Endothelial cell of umbilical vein (primary cell): ENCODE measurements around the gene ITPRID2. TPM values are rescaled to one million over a fixed set of nuclear protein-coding genes. Genes with fewer than 3 reads are reported as not detected.

Experiments
- BruUV-seq: library from RNA; stranded (reverse); fragments of 400-500 nt; replicated peaks from 2 replicates; lab custom pipeline; 2021; lab: Mats Ljungman, UMichigan
- CTCF ChIA-PET: fragments of 300-600, 350-600 bp; sonication (Branson Sonifier 250); formaldehyde crosslinking; loops from one replicate; lab custom pipeline; 2021; ENCODE audit warnings: antibody characterized with exemption, inconsistent platforms; lab: Charles Lee
- POLR2A ChIA-PET: fragments of 300-600, 350-600 bp; sonication (Branson Sonifier 250); formaldehyde crosslinking; loops from one replicate; lab custom pipeline; 2021; ENCODE audit warnings: antibody characterized with exemption, inconsistent platforms; lab: Charles Lee
- DNase-seq: peaks from one replicate; pipeline ENCODE4 v3.0.0-alpha.2; 2011; ENCODE audit warnings: low read depth, low spot score
- FAIRE-seq: peaks from 2 replicates; lab custom pipeline; 2011; peaks lifted over from hg19 to GRCh38; lab: Jason Lieb, UNC
- H2AFZ ChIP-seq: 2 replicates; pipeline ENCODE4 v1.6.0; 2012; ENCODE audit warnings: low read depth, low read length, control low read depth, inconsistent platforms
- H3K27ac ChIP-seq: 2 replicates; pipeline ENCODE4 v1.5.1; 2011; ENCODE audit warnings: low read depth, mild to moderate bottlenecking, control low read depth, low read length, moderate library complexity; ENCODE audit not compliant: insufficient read depth
- H3K27me3 ChIP-seq, 2 experiments: 2 replicates each; pipeline versions ENCODE4 v1.6.0 to v1.6.1; 2011; ENCODE audit warnings: low read length in 2 of 2, mixed read lengths in 1 of 2; ENCODE audit not compliant: control insufficient read depth in 2 of 2, insufficient read depth in 2 of 2
- H3K36me3 ChIP-seq, 2 experiments: 2 replicates in 1 of 2; 3 replicates in 1 of 2; pipeline ENCODE4 v1.5.1; 2011; ENCODE audit warnings: low read length in 2 of 2, mild to moderate bottlenecking in 1 of 2, moderate library complexity in 1 of 2; ENCODE audit not compliant: control insufficient read depth in 2 of 2, insufficient read depth in 2 of 2; ENCODE audit errors: extremely low read depth in 1 of 2
- H3K4me1 ChIP-seq: 3 replicates; pipeline ENCODE4 v1.5.1; 2011; ENCODE audit warnings: mild to moderate bottlenecking, low read length; ENCODE audit not compliant: control insufficient read depth, insufficient read depth; ENCODE audit errors: extremely low read depth
- H3K4me2 ChIP-seq: 2 replicates; pipeline ENCODE4 v1.6.1; 2011; ENCODE audit warnings: low read length, control low read depth, mixed read lengths; ENCODE audit not compliant: insufficient read depth
- H3K4me3 ChIP-seq, 3 experiments: fragments of 200-600 bp in 1 of 3; sonication (generic), shearing (Covaris generic) in 1 of 3; replicated peaks in 1 of 3; 2 replicates each; pipeline ENCODE4 v1.5.1; 2011 to 2016; ENCODE audit warnings: control low read depth in 3 of 3, low read length in 3 of 3, mild to moderate bottlenecking in 2 of 3, inconsistent platforms in 1 of 3, low read depth in 1 of 3, moderate library complexity in 1 of 3; ENCODE audit not compliant: insufficient read depth in 1 of 3
- H3K79me2 ChIP-seq: 2 replicates; pipeline ENCODE4 v1.6.0; 2012; ENCODE audit warnings: low read length, inconsistent platforms; ENCODE audit not compliant: control insufficient read depth, insufficient read depth
- H3K9ac ChIP-seq: replicated peaks from 2 replicates; pipeline ENCODE3; 2011; ENCODE audit warnings: low read length, control low read depth; ENCODE audit not compliant: insufficient read depth; ENCODE audit errors: extremely low read depth
- H3K9me1 ChIP-seq: replicated peaks from 3 replicates; pipeline ENCODE4 v1.6.0; 2011; ENCODE audit warnings: mild to moderate bottlenecking, low read length; ENCODE audit not compliant: control insufficient read depth, insufficient read depth; ENCODE audit errors: extremely low read depth
- H3K9me3 ChIP-seq: replicated peaks from 2 replicates; pipeline ENCODE4 v1.5.1; 2012; ENCODE audit warnings: low read length, inconsistent platforms; ENCODE audit not compliant: control insufficient read depth, insufficient read depth
- H4K20me1 ChIP-seq: replicated peaks from 2 replicates; pipeline ENCODE3; 2011; ENCODE audit warnings: mild to moderate bottlenecking, low read length; ENCODE audit not compliant: control insufficient read depth, insufficient read depth; ENCODE audit errors: extremely low read depth
- EZH2 ChIP-seq: IDR thresholded peaks from 2 replicates; pipeline ENCODE4 v1.6.1; 2012; ENCODE audit warnings: borderline replicate concordance, low read depth, mild to moderate bottlenecking, moderate library complexity, low read length, inconsistent platforms; ENCODE audit not compliant: severe bottlenecking
- FOS ChIP-seq: IDR thresholded peaks from 2 replicates; pipeline ENCODE4 v1.6.1; 2011; ENCODE audit warnings: mild to moderate bottlenecking, low read length, moderate library complexity, borderline replicate concordance; ENCODE audit not compliant: insufficient read depth
- GATA2 ChIP-seq: IDR thresholded peaks from 2 replicates; pipeline ENCODE4 v1.7.0; 2011; ENCODE audit warnings: low read depth, mild to moderate bottlenecking, moderate library complexity, mixed read lengths, low read length; ENCODE audit not compliant: insufficient read length, insufficient read depth
- JUN ChIP-seq: IDR thresholded peaks from 2 replicates; pipeline ENCODE4 v1.6.1; 2011; ENCODE audit warnings: borderline replicate concordance, low read depth; ENCODE audit not compliant: insufficient read length, insufficient read depth
- MYC ChIP-seq: IDR thresholded peaks from one replicate; pipeline ENCODE4 v1.6.1; 2011; ENCODE audit warnings: mild to moderate bottlenecking, low read depth, low read length
- POLR2A ChIP-seq: IDR thresholded peaks from 2 replicates; pipeline ENCODE4 v1.6.1; 2012; ENCODE audit warnings: low read depth, mild to moderate bottlenecking, control low read depth, low read length
- POLR2AphosphoS5 ChIP-seq: IDR thresholded peaks from 2 replicates; pipeline ENCODE4 v1.6.1; 2012; ENCODE audit warnings: low read depth, mild to moderate bottlenecking, control low read depth, low read length, moderate library complexity; ENCODE audit not compliant: insufficient read depth
- dilution Hi-C: fragments of 300-500 bp; cut with MboI; formaldehyde crosslinking; loops from one replicate; pipeline ENCODE4 v1.15.0; 2019; ENCODE audit warnings: low sequenced_read_pairs; ENCODE audit not compliant: extremely low pct_ligation_motif_present
- intact Hi-C: fragments of 100-400 bp; cut with micrococcal nuclease; formaldehyde crosslinking; loops from one replicate; pipeline ENCODE4 v1.10.0; 2022
- polyA plus RNA-seq, 4 experiments: library from polyadenylated mRNA; depleted of rRNA in 3 of 4; stranded (reverse) in 3 of 4; unstranded in 1 of 4; fragments of >200 nt; gene quantifications; 2 replicates each; pipeline versions ENCODE4 v1.2.1 to v1.2.3, GENCODE V29; 2011 to 2012; ENCODE audit warnings: missing spikeins in 1 of 4
- total RNA-seq: library from RNA; stranded (reverse); gene quantifications from 2 replicates; pipeline ENCODE4 v1.2.3, GENCODE V29; 2021
- TF ChIP-seq, protein P1 (sequence below): IDR thresholded peaks from 2 replicates; pipeline ENCODE4 v1.6.1; 2011; ENCODE audit not compliant: insufficient read depth, insufficient read length
- TF ChIP-seq, protein P2 (sequence below), 2 donors: IDR thresholded peaks; 1 replicate in 1 of 2; 2 replicates in 1 of 2; pipeline ENCODE4 v1.5.1; 2011; ENCODE audit warnings: low read length in 2 of 2, mild to moderate bottlenecking in 2 of 2, moderate library complexity in 2 of 2, control low read depth in 1 of 2, inconsistent platforms in 1 of 2, low read depth in 1 of 2; ENCODE audit not compliant: insufficient read depth in 1 of 2; ENCODE audit errors: extremely low read depth in 1 of 2

The ITPRID2 gene
- total and polyA plus RNA-seq, 2 donors (not counting 3 experiments of a cell fraction or from before 2014, with no cell fraction given) = 37.6 to 272 TPM

DNA sequence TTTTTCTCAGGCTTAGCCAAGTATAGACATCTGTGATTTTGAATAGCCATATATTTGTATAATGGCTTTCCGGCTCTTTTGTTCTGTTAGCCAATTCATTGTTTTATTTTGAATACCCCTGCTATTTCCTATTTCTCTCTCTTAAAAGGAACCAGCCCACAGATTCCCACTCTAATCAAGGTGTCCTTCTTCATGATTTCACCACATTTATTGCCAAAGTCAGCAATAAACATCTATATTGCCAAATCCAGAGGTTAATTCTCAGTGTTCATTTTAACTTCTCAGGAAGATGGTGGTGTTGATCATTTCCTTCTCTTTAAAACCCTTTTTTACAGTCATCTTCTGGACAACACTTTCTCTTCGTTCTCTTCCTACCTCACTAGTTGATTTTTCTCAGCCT lies 13.1 kb upstream of the ITPRID2 start:
- no peaks in the 10 kb centered on the region for H3K79me2 ChIP-seq
- H3K9ac ChIP-seq = no peak overlapping the region
- ChIA-PET CTCF (interaction anchor here (0.6 to 1.3 kb wide), 3 partner anchors 26 to 898 kb away, joined by 3 to 4 read pairs (median 3); no protein-coding TSS in a partner anchor), POLR2A (no interaction called here)
- no peaks in the 10 kb centered on the region for H3K27me3 ChIP-seq
- FAIRE-seq = no peak
- H3K9me3 ChIP-seq = no peaks in the 10 kb centered on the region
- H3K36me3 ChIP-seq = no peaks in the 10 kb centered on the region
- BruUV-seq = no TSS peak
- dilution Hi-C loops = no loop called here
- TF ChIP-seq POLR2AphosphoS5 (no peak), POLR2A (no peak), GATA2 (no peak), MYC (no peak), JUN (no peak), FOS (no peak), EZH2 (no peak)
- TF ChIP-seq, protein P1, sequence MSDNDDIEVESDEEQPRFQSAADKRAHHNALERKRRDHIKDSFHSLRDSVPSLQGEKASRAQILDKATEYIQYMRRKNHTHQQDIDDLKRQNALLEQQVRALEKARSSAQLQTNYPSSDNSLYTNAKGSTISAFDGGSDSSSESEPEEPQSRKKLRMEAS = no peak
- TF ChIP-seq, protein P2, sequence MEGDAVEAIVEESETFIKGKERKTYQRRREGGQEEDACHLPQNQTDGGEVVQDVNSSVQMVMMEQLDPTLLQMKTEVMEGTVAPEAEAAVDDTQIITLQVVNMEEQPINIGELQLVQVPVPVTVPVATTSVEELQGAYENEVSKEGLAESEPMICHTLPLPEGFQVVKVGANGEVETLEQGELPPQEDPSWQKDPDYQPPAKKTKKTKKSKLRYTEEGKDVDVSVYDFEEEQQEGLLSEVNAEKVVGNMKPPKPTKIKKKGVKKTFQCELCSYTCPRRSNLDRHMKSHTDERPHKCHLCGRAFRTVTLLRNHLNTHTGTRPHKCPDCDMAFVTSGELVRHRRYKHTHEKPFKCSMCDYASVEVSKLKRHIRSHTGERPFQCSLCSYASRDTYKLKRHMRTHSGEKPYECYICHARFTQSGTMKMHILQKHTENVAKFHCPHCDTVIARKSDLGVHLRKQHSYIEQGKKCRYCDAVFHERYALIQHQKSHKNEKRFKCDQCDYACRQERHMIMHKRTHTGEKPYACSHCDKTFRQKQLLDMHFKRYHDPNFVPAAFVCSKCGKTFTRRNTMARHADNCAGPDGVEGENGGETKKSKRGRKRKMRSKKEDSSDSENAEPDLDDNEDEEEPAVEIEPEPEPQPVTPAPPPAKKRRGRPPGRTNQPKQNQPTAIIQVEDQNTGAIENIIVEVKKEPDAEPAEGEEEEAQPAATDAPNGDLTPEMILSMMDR (IDR thresholded peaks at IDR 0.05; ENCODE audit: extremely low read depth in 1 of 2, insufficient read depth in 1 of 2, low read depth in 1 of 2, low read length in 2 of 2) = no peak
- intact Hi-C loops = no loop called here
- no peak overlapping the region for H3K27ac ChIP-seq
- peak; percentile 65 for DNase-seq
- no peak overlapping the region for H3K4me2 ChIP-seq
- peaks cover 6% of the 10 kb centered on the region for H3K4me1 ChIP-seq
- no peak overlapping the region for H2AFZ ChIP-seq
- no peaks in the 10 kb centered on the region for H4K20me1 ChIP-seq
- no peak overlapping the region for H3K4me3 ChIP-seq
- H3K9me1 ChIP-seq = no peaks in the 10 kb centered on the region
